Esophagus (tissue), 2 donors: ENCODE results near the gene PHACTR3. TPM values are rescaled to one million over a fixed set of nuclear protein-coding genes. Genes with fewer than 3 reads are reported as not detected.

ENCODE experiments used
- H3K27ac ChIP-seq, 2 donors: one replicate each; pipeline ENCODE4 v1.5.1; 2013; ENCODE audit warnings: low read depth in 2 of 2, mild to moderate bottlenecking in 2 of 2, inconsistent platforms in 1 of 2, low read length in 1 of 2, moderate library complexity in 1 of 2
- H3K27me3 ChIP-seq, 2 donors: one replicate each; pipeline ENCODE4 v1.6.1; 2013; ENCODE audit warnings: low read length in 2 of 2, control low read depth in 1 of 2, mild to moderate bottlenecking in 1 of 2; ENCODE audit not compliant: insufficient read depth in 2 of 2, control insufficient read depth in 1 of 2
- H3K36me3 ChIP-seq, 2 donors: one replicate each; pipeline ENCODE4 v1.6.1; 2013; ENCODE audit warnings: low read length in 1 of 2; ENCODE audit not compliant: control insufficient read depth in 2 of 2, insufficient read depth in 2 of 2
- H3K4me1 ChIP-seq, 2 donors: one replicate each; pipeline ENCODE4 v1.6.1; 2013; ENCODE audit warnings: low read length in 1 of 2; ENCODE audit not compliant: control insufficient read depth in 2 of 2, insufficient read depth in 2 of 2
- H3K4me3 ChIP-seq, 2 donors: one replicate each; pipeline ENCODE4 v1.5.1; 2013; ENCODE audit warnings: low read length in 2 of 2, mild to moderate bottlenecking in 2 of 2, low read depth in 1 of 2, moderate library complexity in 1 of 2
- H3K9me3 ChIP-seq, 2 donors: one replicate each; pipeline ENCODE4 v1.6.1; 2013; ENCODE audit warnings: mild to moderate bottlenecking in 2 of 2, low read depth in 1 of 2, low read length in 1 of 2, moderate library complexity in 1 of 2; ENCODE audit not compliant: control insufficient read depth in 2 of 2, insufficient read depth in 1 of 2
- WGBS, 2 donors: extraction: QIAGEN DNeasy Blood & Tissue Kit; methylation state at CpG; one replicate each; pipeline ENCODE4 v1.1.7; 2013; 5-methylcytosine and 5-hydroxymethylcytosine counted together
- polyA plus RNA-seq, 2 donors: library from polyadenylated mRNA; stranded (reverse); fragments of 200-250 nt; gene quantifications; one replicate each; pipeline ENCODE4 v1.2.3, GENCODE V29; 2013
- donor health status: healthy with polysubstance abuse.
- donor health status: Bipolar disorder and iron deficiency.

Gene PHACTR3
- polyA plus RNA-seq, 2 donors: 0.27 to 0.83 TPM

DNA sequence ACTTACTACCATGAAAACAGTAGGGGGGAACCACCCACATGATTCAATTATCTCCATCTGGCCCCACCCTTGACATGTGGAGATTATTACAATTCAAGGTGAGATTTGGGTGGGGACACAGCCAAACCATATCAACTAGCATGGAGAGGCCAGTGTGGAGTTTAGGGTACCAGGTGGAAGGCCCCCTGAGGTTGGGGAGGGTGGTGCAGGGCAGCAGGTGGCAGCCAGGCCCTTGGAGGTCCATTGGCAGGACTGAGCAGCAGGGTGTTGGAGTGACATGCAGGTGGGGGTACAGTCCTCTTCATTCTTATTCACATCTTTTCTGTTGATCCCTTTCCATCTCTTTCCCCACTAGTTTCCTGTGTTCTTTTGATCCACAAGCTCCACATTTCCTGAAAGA, 42.9 kb downstream of the PHACTR3 start:
- H3K4me1 ChIP-seq: no peaks in the 10 kb centered on the region
- H3K27ac ChIP-seq: no peak overlapping the region
- H3K27me3 ChIP-seq: no peaks in the 10 kb centered on the region
- H3K9me3 ChIP-seq: peaks cover 0 to 4% of the 10 kb centered on the region in 2 donors
- no peak overlapping the region for H3K4me3 ChIP-seq
- H3K36me3 ChIP-seq: no peaks in the 10 kb centered on the region

DNA sequence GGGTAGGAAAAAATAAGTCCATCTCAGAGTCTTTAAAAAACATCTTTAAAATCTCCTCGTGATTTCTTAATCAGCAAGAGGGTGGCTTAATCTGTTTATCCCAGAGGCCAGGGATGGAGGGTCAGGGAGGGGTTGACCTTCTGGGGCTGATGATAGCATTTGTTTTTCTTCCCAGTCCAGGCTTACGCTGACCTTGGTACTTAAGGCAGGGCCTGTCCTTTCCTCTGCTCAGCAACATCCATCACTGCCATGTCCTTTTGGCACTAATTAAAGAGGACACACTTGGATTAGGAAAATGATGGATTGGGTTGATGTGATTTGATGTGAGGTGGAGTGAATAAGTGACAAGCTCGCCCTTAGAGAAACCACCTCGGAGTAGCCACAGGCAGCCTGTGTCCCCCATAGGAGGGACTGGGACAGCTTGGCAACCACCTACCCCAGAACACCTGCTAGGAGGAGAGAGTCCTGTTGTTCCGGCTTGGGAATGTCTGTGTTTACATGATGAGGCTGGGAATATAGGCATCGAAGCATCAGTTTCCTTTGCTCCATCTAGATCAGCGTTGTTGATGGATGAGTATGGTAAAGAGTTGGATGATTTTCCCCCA, 44.2 kb downstream of the PHACTR3 start:
- Histone ChIP-seq H3K4me1 (no peaks in the 10 kb centered on the region), H3K27ac (no peak overlapping the region), H3K27me3 (no peaks in the 10 kb centered on the region), H3K36me3 (no peaks in the 10 kb centered on the region), H3K4me3 (no peak overlapping the region), H3K9me3 (peaks cover 0 to 4% of the 10 kb centered on the region in 2 donors)
- WGBS, 2 donors: 50 to 54% methylated on average over 7 of the region's 7 CpGs

DNA sequence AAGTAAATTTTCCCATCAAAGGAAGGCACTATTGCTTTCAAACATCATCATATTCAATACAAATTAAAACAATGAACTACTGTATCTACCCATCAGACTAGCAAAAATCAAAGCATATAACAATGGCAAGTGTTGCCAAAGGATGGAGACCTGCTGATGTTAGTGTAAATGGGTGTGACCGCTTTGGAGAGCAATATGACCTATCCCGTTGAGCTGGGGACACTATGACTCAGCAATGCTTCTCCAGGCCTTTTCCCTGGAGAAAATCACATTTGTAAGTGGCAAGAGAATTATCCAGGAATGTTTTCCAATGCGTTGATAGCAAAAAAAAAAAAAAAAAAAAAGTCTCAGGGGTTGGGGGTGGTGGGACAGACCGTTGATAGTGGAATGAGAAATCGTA, 46.1 kb downstream of the PHACTR3 start:
- Histone ChIP-seq H3K27ac (no peak overlapping the region), H3K27me3 (no peaks in the 10 kb centered on the region), H3K4me1 (no peaks in the 10 kb centered on the region), H3K4me3 (no peak overlapping the region), H3K36me3 (no peaks in the 10 kb centered on the region), H3K9me3 (peaks cover 0 to 4% of the 10 kb centered on the region in 2 donors)
- 58 to 60% methylated on average over 5 of the region's 5 CpGs for WGBS, 2 donors

DNA sequence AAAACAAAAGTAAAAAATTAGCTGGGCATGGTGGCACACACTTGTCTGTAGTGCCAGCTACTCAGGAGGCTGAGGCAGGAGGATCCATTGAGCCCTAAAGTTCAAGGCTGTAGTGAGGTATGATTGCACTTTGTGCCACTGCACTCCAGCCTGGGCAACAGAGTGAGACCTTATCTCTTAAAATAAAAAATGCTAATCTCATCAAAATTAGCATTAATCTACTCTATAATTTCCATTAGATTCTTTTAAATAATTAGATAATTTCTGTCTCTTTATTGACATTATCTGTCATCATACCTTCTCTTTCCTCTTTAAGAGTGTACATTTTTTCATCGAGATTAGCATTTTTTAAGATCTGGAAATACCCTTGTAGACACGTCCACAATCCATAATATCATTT, 48.0 kb downstream of the PHACTR3 start:
- no peaks in the 10 kb centered on the region for H3K36me3 ChIP-seq
- peaks cover 0 to 4% of the 10 kb centered on the region in 2 donors for H3K9me3 ChIP-seq
- 66 to 74% methylated on average over 2 of the region's 2 CpGs for WGBS, 2 donors
- no peak overlapping the region for H3K27ac ChIP-seq
- no peaks in the 10 kb centered on the region for H3K4me1 ChIP-seq
- no peaks in the 10 kb centered on the region for H3K27me3 ChIP-seq
- no peak overlapping the region for H3K4me3 ChIP-seq

DNA sequence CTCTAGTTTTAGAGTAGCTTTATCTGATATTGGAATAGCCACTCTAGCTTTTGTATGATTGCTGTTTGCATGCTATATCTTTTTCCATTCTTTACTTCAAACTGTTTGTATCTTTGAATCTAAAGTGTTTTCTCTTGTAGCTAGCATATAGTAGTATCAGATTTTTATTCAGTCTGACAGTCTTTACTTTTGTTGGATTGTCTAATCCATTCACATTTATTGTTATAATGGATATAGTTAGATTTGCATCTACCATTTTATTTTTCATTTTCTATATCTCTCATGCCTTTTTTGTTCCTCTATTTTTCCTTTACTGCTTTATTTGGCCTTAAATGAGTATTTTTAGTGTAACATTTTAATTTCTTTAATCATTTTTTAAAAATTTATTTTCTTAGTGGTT, 52.1 kb downstream of the PHACTR3 start:
- H3K27ac ChIP-seq: no peak overlapping the region
- H3K4me3 ChIP-seq: no peak overlapping the region
- H3K9me3 ChIP-seq: peaks cover 0 to 2% of the 10 kb centered on the region in 2 donors
- H3K27me3 ChIP-seq: no peaks in the 10 kb centered on the region
- H3K36me3 ChIP-seq: no peaks in the 10 kb centered on the region
- no peaks in the 10 kb centered on the region for H3K4me1 ChIP-seq

DNA sequence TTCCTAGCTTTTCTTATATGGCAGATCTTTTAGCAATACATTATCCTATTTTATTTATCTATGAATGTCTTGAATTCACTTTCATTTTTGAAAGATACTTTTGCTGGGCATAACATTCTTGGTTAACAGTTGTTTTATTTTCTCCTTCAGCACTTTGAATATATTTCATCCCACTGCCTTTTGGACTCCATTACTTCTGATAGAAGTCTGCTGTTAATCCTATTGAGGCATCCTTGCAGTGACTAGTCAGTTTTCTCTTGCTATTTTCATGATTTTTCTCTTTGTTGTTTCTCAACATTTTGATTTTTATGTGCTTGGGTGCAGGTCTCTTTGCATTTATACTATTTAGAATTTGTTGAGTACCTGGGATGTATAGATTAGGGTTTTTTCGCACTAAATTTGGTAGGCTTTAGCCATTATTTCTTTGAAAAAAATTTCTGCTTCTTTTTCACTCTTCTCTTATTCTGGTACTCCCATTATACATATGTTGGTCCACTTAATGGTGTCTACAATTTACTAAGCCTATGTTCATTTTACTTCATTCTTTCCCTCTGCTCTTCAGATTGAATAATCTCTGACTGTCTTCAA, 53.2 kb downstream of the PHACTR3 start:
- no peaks in the 10 kb centered on the region for H3K9me3 ChIP-seq
- no peak overlapping the region for H3K4me3 ChIP-seq
- H3K4me1 ChIP-seq: no peaks in the 10 kb centered on the region
- H3K27ac ChIP-seq: no peak overlapping the region
- no peaks in the 10 kb centered on the region for H3K36me3 ChIP-seq
- whole genome bisulfite sequencing, 2 donors: 67 to 81% methylated on average over 1 of the region's 1 CpG
- H3K27me3 ChIP-seq: no peaks in the 10 kb centered on the region

DNA sequence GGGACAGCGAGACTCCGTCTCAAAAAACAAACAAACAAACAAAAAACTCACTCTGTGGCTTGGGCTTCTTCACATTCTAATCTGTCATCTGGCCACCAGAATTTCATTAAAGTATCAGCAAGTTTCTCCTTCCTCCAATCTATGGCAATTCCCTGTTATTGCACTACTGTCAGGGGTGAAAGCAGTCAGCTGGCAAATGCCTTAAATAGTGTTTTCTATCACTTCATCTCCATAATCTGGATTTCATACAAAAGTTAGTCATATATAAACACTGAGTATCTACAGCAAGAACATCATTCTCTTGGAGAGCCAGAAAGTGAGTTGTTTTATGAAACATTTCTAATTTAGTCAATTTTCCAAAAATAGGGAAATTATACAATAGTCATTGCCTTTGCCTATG, 56.1 kb downstream of the PHACTR3 start:
- Histone ChIP-seq H3K4me1 (no peaks in the 10 kb centered on the region), H3K4me3 (no peak overlapping the region), H3K9me3 (no peaks in the 10 kb centered on the region), H3K27ac (no peak overlapping the region), H3K36me3 (no peaks in the 10 kb centered on the region), H3K27me3 (no peaks in the 10 kb centered on the region)
- WGBS, 2 donors: 44 to 78% methylated on average over 2 of the region's 2 CpGs

DNA sequence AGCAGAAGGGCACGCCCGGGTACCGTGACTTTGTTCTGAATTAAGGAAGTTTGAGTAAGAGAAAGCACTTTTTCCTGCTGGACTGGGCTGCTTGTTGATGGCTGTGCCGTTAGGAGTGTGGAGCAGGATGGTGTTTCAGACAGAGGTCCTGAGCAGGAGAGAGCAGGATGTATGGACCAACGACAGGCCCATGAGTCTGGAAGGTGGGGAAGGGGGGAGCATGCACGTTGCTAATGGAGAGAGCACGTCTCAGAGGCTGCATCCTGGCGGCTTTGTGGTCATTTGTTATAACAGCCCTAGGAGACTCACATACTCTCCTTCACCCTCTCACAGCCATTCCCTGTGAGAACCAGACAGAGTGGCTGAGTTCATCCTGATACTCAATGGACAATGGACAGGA, 56.8 kb downstream of the PHACTR3 start:
- no peaks in the 10 kb centered on the region for H3K4me1 ChIP-seq
- no peaks in the 10 kb centered on the region for H3K36me3 ChIP-seq
- 37 to 45% methylated on average over 8 of the region's 8 CpGs for WGBS, 2 donors
- H3K27me3 ChIP-seq: no peaks in the 10 kb centered on the region
- H3K27ac ChIP-seq: no peak overlapping the region
- H3K9me3 ChIP-seq: no peaks in the 10 kb centered on the region
- no peak overlapping the region for H3K4me3 ChIP-seq

DNA sequence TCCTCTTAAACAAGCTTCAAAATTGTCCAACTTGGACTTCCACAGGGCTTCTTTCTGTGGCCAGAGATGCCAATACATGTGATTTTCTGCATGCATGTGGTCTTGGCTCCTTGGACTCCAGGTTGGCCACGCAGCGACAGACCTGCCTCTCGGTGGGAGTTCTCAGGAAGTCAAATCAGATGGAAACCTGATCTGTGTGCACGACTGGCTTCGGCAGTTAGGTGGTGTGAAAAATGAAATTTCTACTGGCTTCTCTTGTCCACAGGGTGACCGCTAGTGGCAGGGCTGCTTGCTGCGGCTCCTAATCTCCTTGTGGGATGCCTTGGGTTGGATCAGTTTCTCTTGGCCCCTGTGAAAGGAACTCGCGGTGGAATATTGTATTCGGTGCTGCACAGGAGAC, 57.3 kb downstream of the PHACTR3 start:
- no peaks in the 10 kb centered on the region for H3K27me3 ChIP-seq
- no peaks in the 10 kb centered on the region for H3K9me3 ChIP-seq
- H3K27ac ChIP-seq: no peak overlapping the region
- no peaks in the 10 kb centered on the region for H3K4me1 ChIP-seq
- no peaks in the 10 kb centered on the region for H3K36me3 ChIP-seq
- H3K4me3 ChIP-seq: no peak overlapping the region
- WGBS, 2 donors: 69 to 71% methylated on average over 10 of the region's 10 CpGs

DNA sequence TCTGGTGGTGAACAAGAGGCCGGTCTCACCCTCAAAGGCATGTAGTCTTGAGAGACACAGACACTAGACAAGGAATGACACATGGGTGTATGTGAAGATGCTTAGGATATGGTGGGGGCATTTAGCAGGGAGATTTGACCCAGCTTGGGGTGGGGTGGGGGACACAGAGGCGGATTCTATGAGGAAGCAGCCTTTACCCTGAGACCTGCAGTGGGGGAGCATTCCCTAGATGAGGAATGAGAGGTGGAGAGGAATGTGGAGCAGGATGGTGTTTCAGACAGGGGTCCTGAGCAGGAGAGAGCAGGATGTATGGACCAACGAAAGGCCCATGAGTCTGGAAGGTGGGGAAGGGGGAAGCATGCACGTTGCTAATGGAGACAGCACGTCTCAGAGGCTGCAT, 57.8 kb downstream of the PHACTR3 start:
- H3K9me3 ChIP-seq: no peaks in the 10 kb centered on the region
- 69 to 71% methylated on average over 5 of the region's 5 CpGs for WGBS, 2 donors
- H3K4me1 ChIP-seq: no peaks in the 10 kb centered on the region
- H3K27ac ChIP-seq: no peak overlapping the region
- no peaks in the 10 kb centered on the region for H3K36me3 ChIP-seq
- H3K27me3 ChIP-seq: no peaks in the 10 kb centered on the region
- H3K4me3 ChIP-seq: no peak overlapping the region
